HCT116 (cell line): ENCODE measurements around the gene NLRP7.

Experiments used
- MAX ChIP-seq: IDR thresholded peaks from 2 replicates; pipeline ENCODE4 v1.6.1; 2012
- POLR2A ChIP-seq: IDR thresholded peaks from 2 replicates; pipeline ENCODE4 v1.7.0; 2011; ENCODE audit warnings: borderline replicate concordance; ENCODE audit not compliant: insufficient read depth, insufficient read length; ENCODE audit errors: extremely low read depth
- POLR2AphosphoS5 ChIP-seq: IDR thresholded peaks from 2 replicates; pipeline ENCODE4 v1.6.1; 2011; ENCODE audit warnings: mild to moderate bottlenecking, low read depth, low read length, moderate library complexity
- TCF7L2 ChIP-seq: IDR thresholded peaks from 2 replicates; pipeline ENCODE4 v1.7.0; 2011; ENCODE audit warnings: borderline replicate concordance, inconsistent platforms; ENCODE audit not compliant: insufficient read depth, insufficient read length; ENCODE audit errors: extremely low read depth
- TF ChIP-seq, protein P1 (sequence below), 3 experiments: fragments of 200-600 bp in 1 of 3; sonication (generic) in 1 of 3; IDR thresholded peaks in 2 of 3; conservative IDR thresholded peaks in 1 of 3; 2 replicates each; pipeline ENCODE4 v1.5.1; 2012 to 2017; ENCODE audit warnings: low read depth in 2 of 3, low read length in 2 of 3, antibody characterized with exemption in 1 of 3, borderline replicate concordance in 1 of 3, control low read depth in 1 of 3, mild to moderate bottlenecking in 1 of 3, mixed read lengths in 1 of 3, mixed run types in 1 of 3, moderate library complexity in 1 of 3; ENCODE audit not compliant: insufficient read depth in 1 of 3

GRCh38 chr19:54893406-54893805 is 53.9 kb downstream of the NLRP7 start:
- TF ChIP-seq, protein P1, sequence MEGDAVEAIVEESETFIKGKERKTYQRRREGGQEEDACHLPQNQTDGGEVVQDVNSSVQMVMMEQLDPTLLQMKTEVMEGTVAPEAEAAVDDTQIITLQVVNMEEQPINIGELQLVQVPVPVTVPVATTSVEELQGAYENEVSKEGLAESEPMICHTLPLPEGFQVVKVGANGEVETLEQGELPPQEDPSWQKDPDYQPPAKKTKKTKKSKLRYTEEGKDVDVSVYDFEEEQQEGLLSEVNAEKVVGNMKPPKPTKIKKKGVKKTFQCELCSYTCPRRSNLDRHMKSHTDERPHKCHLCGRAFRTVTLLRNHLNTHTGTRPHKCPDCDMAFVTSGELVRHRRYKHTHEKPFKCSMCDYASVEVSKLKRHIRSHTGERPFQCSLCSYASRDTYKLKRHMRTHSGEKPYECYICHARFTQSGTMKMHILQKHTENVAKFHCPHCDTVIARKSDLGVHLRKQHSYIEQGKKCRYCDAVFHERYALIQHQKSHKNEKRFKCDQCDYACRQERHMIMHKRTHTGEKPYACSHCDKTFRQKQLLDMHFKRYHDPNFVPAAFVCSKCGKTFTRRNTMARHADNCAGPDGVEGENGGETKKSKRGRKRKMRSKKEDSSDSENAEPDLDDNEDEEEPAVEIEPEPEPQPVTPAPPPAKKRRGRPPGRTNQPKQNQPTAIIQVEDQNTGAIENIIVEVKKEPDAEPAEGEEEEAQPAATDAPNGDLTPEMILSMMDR (IDR thresholded peaks at IDR 0.05 in 2 of 3, conservative IDR thresholded peaks at IDR 0.05 in 1 of 3; ENCODE audit: borderline replicate concordance in 1 of 3, insufficient read depth in 1 of 3, low read depth in 2 of 3, low read length in 2 of 3) = no peak
- no peak for TF ChIP-seq POLR2AphosphoS5
- TF ChIP-seq MAX = no peak
- TF ChIP-seq POLR2A = no peak
- no peak for TF ChIP-seq TCF7L2
